D341Med (cell line): ENCODE measurements around the gene MAEA.

Experiments
- DNase-seq: peaks from one replicate; pipeline ENCODE4 v3.0.0; 2012; ENCODE audit warnings: low spot score

The MAEA gene

GRCh38 chr4:1249731-1250526 is 39.8 kb upstream of the MAEA start:
- peak; percentile 22 for DNase-seq

GRCh38 chr4:1250527-1250812 is 39.2 kb upstream of the MAEA start:
- DNase-seq = no peak

- DNase-seq = no peak
Observed at GRCh38 chr4:1250921-1251772, 38.5 kb upstream of the MAEA start.

- DNase-seq = no peak
Observed at GRCh38 chr4:1251773-1252066, 38.0 kb upstream of the MAEA start.

GRCh38 chr4:1252928-1253492 is 36.7 kb upstream of the MAEA start:
- no peak for DNase-seq

GRCh38 chr4:1253831-1254230 is 35.9 kb upstream of the MAEA start:
- DNase-seq = no peak

GRCh38 chr4:1255151-1255550 is 34.5 kb upstream of the MAEA start:
- no peak for DNase-seq

GRCh38 chr4:1255699-1256098 is 34.0 kb upstream of the MAEA start:
- DNase-seq = no peak

- DNase-seq = no peak
Observed at GRCh38 chr4:1258457-1258856, 31.2 kb upstream of the MAEA start.

GRCh38 chr4:1259966-1260365 is 29.7 kb upstream of the MAEA start:
- DNase-seq = no peak

- no peak for DNase-seq
Observed at GRCh38 chr4:1260418-1261106, 29.1 kb upstream of the MAEA start.

GRCh38 chr4:1261107-1261928 is 28.4 kb upstream of the MAEA start:
- DNase-seq = no peak

- no peak for DNase-seq
Observed at GRCh38 chr4:1264942-1265341, 24.7 kb upstream of the MAEA start.

- DNase-seq = no peak
Observed at GRCh38 chr4:1265351-1265750, 24.3 kb upstream of the MAEA start.

- DNase-seq = no peak
Observed at GRCh38 chr4:1266881-1267763, 22.6 kb upstream of the MAEA start.

- no peak for DNase-seq
Observed at GRCh38 chr4:1269209-1269608, 20.5 kb upstream of the MAEA start.

GRCh38 chr4:1271686-1272085 is 18.0 kb upstream of the MAEA start:
- DNase-seq = no peak

GRCh38 chr4:1274871-1275270 is 14.8 kb upstream of the MAEA start:
- DNase-seq = no peak

- no peak for DNase-seq
Observed at GRCh38 chr4:1276984-1277383, 12.7 kb upstream of the MAEA start.

GRCh38 chr4:1277667-1278665 is 11.7 kb upstream of the MAEA start:
- no peak for DNase-seq
